H1 (cell line): ENCODE measurements around the gene GRID1. TPM values are rescaled to one million over a fixed set of nuclear protein-coding genes. Genes with fewer than 3 reads are reported as not detected.

ENCODE experiments used
- CTCF ChIA-PET: fragments of 300-600 bp; sonication (Branson Sonifier 250); formaldehyde crosslinking; loops from one replicate; lab custom pipeline; 2021; ENCODE audit not compliant: partially characterized antibody; lab: Charles Lee
- POLR2A ChIA-PET: fragments of 300-600 bp; sonication (Branson Sonifier 250); formaldehyde crosslinking; loops from one replicate; lab custom pipeline; 2021; ENCODE audit warnings: inconsistent platforms; ENCODE audit not compliant: partially characterized antibody; lab: Charles Lee
- DNase-seq, 2 experiments: peaks; one replicate each; pipeline versions ENCODE4 v3.0.0 to v3.0.0-alpha.2; 2010 to 2022; ENCODE audit warnings: low spot score in 2 of 2, low read depth in 1 of 2, mixed read lengths in 1 of 2
- FAIRE-seq: peaks from 2 replicates; lab custom pipeline; 2011; peaks lifted over from hg19 to GRCh38; lab: Jason Lieb, UNC
- H2AFZ ChIP-seq: 2 replicates; pipeline ENCODE4 v1.8.1; 2012; ENCODE audit warnings: low read length, inconsistent platforms
- H2AK5ac ChIP-seq: 2 replicates; pipeline ENCODE4 v1.6.1; 2013; ENCODE audit warnings: low read depth, low read length
- H2BK120ac ChIP-seq: replicated peaks from 2 replicates; pipeline ENCODE3; 2013; ENCODE audit warnings: low read depth, low read length, inconsistent platforms
- H2BK12ac ChIP-seq: 2 replicates; pipeline ENCODE4 v1.6.1; 2013; ENCODE audit warnings: low read depth, low read length
- H2BK15ac ChIP-seq: 2 replicates; pipeline ENCODE4 v1.6.1; 2013; ENCODE audit warnings: low read length
- H2BK20ac ChIP-seq: 2 replicates; pipeline ENCODE4 v1.6.1; 2013; ENCODE audit warnings: low read length
- H2BK5ac ChIP-seq: 2 replicates; pipeline ENCODE4 v1.6.1; 2013; ENCODE audit warnings: low read depth, low read length
- H3K14ac ChIP-seq: 2 replicates; pipeline ENCODE4 v1.6.1; 2013; ENCODE audit warnings: inconsistent platforms; ENCODE audit not compliant: insufficient read length
- H3K18ac ChIP-seq: 2 replicates; pipeline ENCODE4 v1.6.1; 2013; ENCODE audit warnings: low read length; ENCODE audit errors: extremely low read depth
- H3K23ac ChIP-seq: 2 replicates; pipeline ENCODE4 v1.6.1; 2013; ENCODE audit warnings: inconsistent platforms; ENCODE audit not compliant: insufficient read length
- H3K23me2 ChIP-seq: 2 replicates; pipeline ENCODE4 v1.6.1; 2013; ENCODE audit warnings: low read depth, low read length
- H3K27ac ChIP-seq: 2 replicates; pipeline ENCODE4 v1.6.1; 2011; ENCODE audit warnings: low read depth, low read length, inconsistent platforms
- H3K27me3 ChIP-seq, 4 experiments: replicated peaks in 1 of 4; 1 replicate in 1 of 4; 2 replicates in 3 of 4; pipeline versions ENCODE4 v1.6.1 to v1.8.1; 2011 to 2013; ENCODE audit warnings: low read length in 3 of 4, mild to moderate bottlenecking in 3 of 4, inconsistent platforms in 2 of 4, mixed read lengths in 2 of 4, moderate library complexity in 1 of 4; ENCODE audit not compliant: control insufficient read depth in 3 of 4, insufficient read depth in 3 of 4; ENCODE audit errors: extremely low read depth in 1 of 4
- H3K36me3 ChIP-seq, 4 experiments: 2 replicates each; pipeline versions ENCODE4 v1.6.1 to v1.8.1; 2011 to 2013; ENCODE audit warnings: mild to moderate bottlenecking in 4 of 4, low read length in 3 of 4, moderate library complexity in 2 of 4, control low read depth in 1 of 4, inconsistent platforms in 1 of 4; ENCODE audit not compliant: insufficient read depth in 4 of 4, control insufficient read depth in 2 of 4
- H3K4ac ChIP-seq: replicated peaks from 2 replicates; pipeline ENCODE3; 2013; ENCODE audit warnings: low read length, low read depth, mixed read lengths, inconsistent platforms; ENCODE audit not compliant: insufficient read length
- H3K4me1 ChIP-seq, 4 experiments: replicated peaks in 1 of 4; 1 replicate in 1 of 4; 2 replicates in 3 of 4; pipeline versions ENCODE4 v1.6.1 to v1.8.1; 2011 to 2013; ENCODE audit warnings: low read length in 3 of 4, inconsistent platforms in 2 of 4, mixed read lengths in 1 of 4; ENCODE audit not compliant: insufficient read depth in 4 of 4, control insufficient read depth in 3 of 4
- H3K4me2 ChIP-seq, 2 experiments: 2 replicates each; pipeline versions ENCODE4 v1.6.1 to v1.8.1; 2011 to 2013; ENCODE audit warnings: low read depth in 2 of 2, low read length in 2 of 2, control low read depth in 1 of 2, inconsistent platforms in 1 of 2, mild to moderate bottlenecking in 1 of 2; ENCODE audit not compliant: insufficient read depth in 1 of 2
- H3K4me3 ChIP-seq, 4 experiments: fragments of 200-600, 300-600 bp in 1 of 4; sonication (generic), shearing (Covaris generic), sonication (Bioruptor Twin) in 1 of 4; 2 replicates each; pipeline versions ENCODE4 v1.5.1 to v1.8.1; 2011 to 2016; ENCODE audit warnings: low read length in 4 of 4, low read depth in 3 of 4, control low read depth in 2 of 4, inconsistent platforms in 2 of 4, mild to moderate bottlenecking in 2 of 4, mixed read lengths in 1 of 4, moderate library complexity in 1 of 4; ENCODE audit not compliant: insufficient read depth in 2 of 4; ENCODE audit errors: extremely low read depth in 1 of 4
- H3K56ac ChIP-seq: replicated peaks from 2 replicates; pipeline ENCODE3; 2013; ENCODE audit warnings: low read depth, mild to moderate bottlenecking, mixed read lengths, low read length, inconsistent platforms; ENCODE audit not compliant: insufficient read length
- H3K79me1 ChIP-seq: 2 replicates; pipeline ENCODE4 v1.6.1; 2013; ENCODE audit warnings: low read depth, low read length, control low read depth
- H3K79me2 ChIP-seq, 2 experiments: 2 replicates each; pipeline versions ENCODE4 v1.6.1 to v1.8.1; 2012 to 2013; ENCODE audit warnings: low read length in 2 of 2, mild to moderate bottlenecking in 2 of 2, inconsistent platforms in 1 of 2; ENCODE audit not compliant: insufficient read depth in 2 of 2, control insufficient read depth in 1 of 2
- H3K9ac ChIP-seq, 4 experiments: replicated peaks in 1 of 4; 1 replicate in 1 of 4; 2 replicates in 3 of 4; pipeline versions ENCODE4 v1.6.1 to v1.8.1; 2011 to 2013; ENCODE audit warnings: low read depth in 3 of 4, low read length in 3 of 4, control low read depth in 2 of 4, mild to moderate bottlenecking in 2 of 4, moderate library complexity in 2 of 4, inconsistent platforms in 1 of 4; ENCODE audit errors: extremely low read depth in 1 of 4
- H3K9me3 ChIP-seq, 2 experiments: 2 replicates each; pipeline versions ENCODE4 v1.6.1 to v1.8.1; 2012 to 2013; ENCODE audit warnings: mild to moderate bottlenecking in 2 of 2, moderate library complexity in 2 of 2, control low read depth in 1 of 2, inconsistent platforms in 1 of 2, low read depth in 1 of 2, low read length in 1 of 2, mixed read lengths in 1 of 2; ENCODE audit not compliant: insufficient read depth in 2 of 2
- H4K20me1 ChIP-seq, 2 experiments: replicated peaks in 1 of 2; 2 replicates each; pipeline versions ENCODE3 to v1.8.1; 2011 to 2013; ENCODE audit warnings: inconsistent platforms in 2 of 2, low read length in 2 of 2, mild to moderate bottlenecking in 1 of 2; ENCODE audit not compliant: insufficient read depth in 2 of 2, control insufficient read depth in 1 of 2
- H4K5ac ChIP-seq: 2 replicates; pipeline ENCODE4 v1.6.1; 2013; ENCODE audit warnings: low read length, low read depth, mixed read lengths, inconsistent platforms; ENCODE audit not compliant: insufficient read length
- H4K8ac ChIP-seq: 2 replicates; pipeline ENCODE4 v1.8.0; 2013; ENCODE audit warnings: mild to moderate bottlenecking, moderate library complexity, low read length, inconsistent platforms; ENCODE audit not compliant: insufficient read depth; ENCODE audit errors: extremely low read depth
- H4K91ac ChIP-seq: replicated peaks from 2 replicates; pipeline ENCODE3; 2013; ENCODE audit warnings: low read length, mixed read lengths, inconsistent platforms; ENCODE audit not compliant: insufficient read length
- BRCA1 ChIP-seq: IDR thresholded peaks from 2 replicates; pipeline ENCODE4 v1.6.1; 2012; ENCODE audit warnings: low read depth, low read length, improper control_type of control experiment
- CBX5 ChIP-seq: fragments of 300-800, 300-1000 bp; sonication (generic); IDR thresholded peaks from 2 replicates; pipeline ENCODE4 v1.7.1; 2016; ENCODE audit warnings: antibody characterized with exemption, low read length, low read depth
- CHD2 ChIP-seq: IDR thresholded peaks from 2 replicates; pipeline ENCODE4 v1.6.1; 2012; ENCODE audit warnings: low read length, improper control_type of control experiment
- EZH2 ChIP-seq: fragments of 200-600 bp; sonication (generic); IDR thresholded peaks from 2 replicates; pipeline ENCODE4 v1.7.1; 2012; ENCODE audit warnings: low read depth, mild to moderate bottlenecking, moderate library complexity, low read length, inconsistent platforms; ENCODE audit not compliant: severe bottlenecking
- GABPA ChIP-seq: IDR thresholded peaks from 2 replicates; pipeline ENCODE4 v1.6.1; 2011; ENCODE audit warnings: mild to moderate bottlenecking, low read length, moderate library complexity, borderline replicate concordance; ENCODE audit not compliant: insufficient read depth
- KDM5A ChIP-seq: fragments of 200-600 bp; IDR thresholded peaks from 2 replicates; pipeline ENCODE4 v1.7.1; 2012; ENCODE audit warnings: mild to moderate bottlenecking, low read length, inconsistent platforms, mixed read lengths
- PHF8 ChIP-seq: fragments of 200-600 bp; sonication (generic); conservative IDR thresholded peaks from 2 replicates; pipeline ENCODE4 v1.7.1; 2012; ENCODE audit warnings: low read depth, mild to moderate bottlenecking, inconsistent platforms, low read length, moderate library complexity
- POLR2AphosphoS5 ChIP-seq: IDR thresholded peaks from 2 replicates; pipeline ENCODE4 v1.6.1; 2011; ENCODE audit warnings: low read depth, low read length
- SIN3A ChIP-seq, 2 experiments: IDR thresholded peaks in 1 of 2; conservative IDR thresholded peaks in 1 of 2; 2 replicates each; pipeline ENCODE4 v1.6.1; 2011 to 2012; ENCODE audit warnings: low read length in 2 of 2, improper control_type of control experiment in 1 of 2, low read depth in 1 of 2, mild to moderate bottlenecking in 1 of 2
- SUZ12 ChIP-seq: fragments of 200-600 bp; sonication (generic); IDR thresholded peaks from 2 replicates; pipeline ENCODE4 v1.6.1; 2012; ENCODE audit warnings: mild to moderate bottlenecking, inconsistent platforms, low read length, moderate library complexity, mixed read lengths
- TAF1 ChIP-seq: IDR thresholded peaks from 2 replicates; pipeline ENCODE4 v1.6.1; 2011; ENCODE audit warnings: mild to moderate bottlenecking, low read depth, low read length
- WGBS, 2 experiments: shearing (Covaris generic) in 1 of 2; methylation state at CpG; one replicate each; pipeline versions ENCODE4 v1.1.6 to v1.1.7; 2013 to 2015; ENCODE audit warnings: low lambda C conversion rate in 2 of 2, mixed read lengths in 2 of 2, inconsistent platforms in 1 of 2, low coverage in 1 of 2, missing lambda C conversion rate in 1 of 2; ENCODE audit not compliant: insufficient replicate concordance in 2 of 2, insufficient coverage in 1 of 2, insufficient read length in 1 of 2; ENCODE audit errors: extremely low coverage in 1 of 2, missing lambda C conversion rate in 1 of 2; 5-methylcytosine and 5-hydroxymethylcytosine counted together
- polyA plus RNA-seq, 7 experiments: library from polyadenylated mRNA; depleted of rRNA in 3 of 7; stranded (reverse) in 5 of 7; unstranded in 2 of 7; fragments of >200 nt in 5 of 7; fragments of 200-250 nt in 2 of 7; gene quantifications; 1 replicate in 5 of 7; 2 replicates in 1 of 7; 4 replicates in 1 of 7; pipeline versions ENCODE4 v1.2.1 to v1.2.3, GENCODE V29; 2011 to 2013; ENCODE audit warnings: missing spikeins in 2 of 7, mixed read lengths in 2 of 7
- total RNA-seq: library from RNA; stranded (reverse); fragmentation: NEBNext Ultra II Directional; extraction: Animal tissue kit (Norgen Biotek cat#: 25700); gene quantifications from 2 replicates; pipeline ENCODE4 v1.2.1, GENCODE V29; 2021

Gene GRID1
- total and polyA plus RNA-seq, 2 of the 8 experiments (the other 6 are each of a cell fraction or from before 2014, with no cell fraction given) = 0.22 to 0.30 TPM

DNA sequence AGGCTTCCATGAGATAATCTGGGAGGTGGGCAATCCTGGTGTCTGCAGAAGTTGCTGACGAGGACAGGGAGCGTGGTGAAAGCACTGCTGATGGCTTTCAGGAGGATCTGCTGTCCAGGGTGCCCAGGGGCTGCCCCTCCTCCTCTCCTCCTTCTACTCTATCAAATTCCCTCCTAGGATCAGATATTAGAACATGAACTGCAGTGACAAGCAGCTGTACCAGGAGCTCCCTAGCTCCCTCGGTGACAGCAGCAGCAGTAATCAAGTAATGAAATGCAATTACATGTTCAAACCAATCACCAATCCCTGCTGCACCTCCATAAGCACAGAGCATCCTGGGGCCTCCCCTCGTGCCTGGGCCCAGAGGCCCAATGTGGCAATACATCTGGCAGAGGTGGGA is 46.9 kb downstream of the GRID1 start:
- Histone ChIP-seq H2BK20ac (no peak overlapping the region), H3K36me3 (no peaks in the 10 kb centered on the region), H3K23ac (no peak overlapping the region), H2BK5ac (no peak overlapping the region), H3K56ac (no peak overlapping the region), H2AFZ (no peak overlapping the region), H4K5ac (no peak overlapping the region), H3K79me1 (no peaks in the 10 kb centered on the region), H3K23me2 (peaks cover 6% of the 10 kb centered on the region; the same call in 1 of the 2 replicates), H3K4me2 (no peak overlapping the region), H3K79me2 (no peaks in the 10 kb centered on the region), H3K4me3 (no peak overlapping the region), H3K9me3 (no peaks in the 10 kb centered on the region), H2BK12ac (no peak overlapping the region), H3K18ac (no peak overlapping the region), H2AK5ac (no peak overlapping the region), H3K14ac (no peak overlapping the region), H4K8ac (no peak overlapping the region), H3K9ac (no peak overlapping the region), H2BK15ac (no peak overlapping the region), H3K27ac (no peak overlapping the region), H2BK120ac (no peak overlapping the region), H4K20me1 (no peaks in the 10 kb centered on the region), H3K27me3 (no peaks in the 10 kb centered on the region), H3K4ac (no peak overlapping the region), H3K4me1 (peaks cover 0 to 6% (median 0%) of the 10 kb centered on the region in 4 experiments; a peak in 3 of 7 replicates), H4K91ac (no peak overlapping the region)
- POLR2A ChIA-PET = no interaction called here
- no peak for DNase-seq
- no peak for TF ChIP-seq KDM5A
- no peak for TF ChIP-seq PHF8
- no peak for TF ChIP-seq GABPA
- TF ChIP-seq BRCA1 = no peak
- TF ChIP-seq TAF1 = no peak
- TF ChIP-seq POLR2AphosphoS5 = no peak
- TF ChIP-seq EZH2 = no peak
- no peak for TF ChIP-seq CHD2
- no peak for TF ChIP-seq CBX5
- TF ChIP-seq SIN3A (conservative IDR thresholded peaks at IDR 0.05 in 1 of 2, IDR thresholded peaks at IDR 0.05 in 1 of 2; ENCODE audit: low read depth in 1 of 2, low read length in 2 of 2) = no peak
- no peak for TF ChIP-seq SUZ12
- CTCF ChIA-PET = interaction anchor here (0.9 to 2.8 kb wide), 6 partner anchors 9 to 57 kb away, joined by 3 to 8 read pairs (median 4); no protein-coding TSS in a partner anchor
- no peak for FAIRE-seq
- WGBS, 2 experiments = 85% methylated on average over 4 of the region's 4 CpGs; no CpG with 5 or more reads in 1 of the 2 experiments
